HCT116 (cell line): ENCODE results near the gene GPALPP1.

ENCODE experiments used
- CTCF ChIP-seq, 3 experiments: fragments of 200-600 bp in 1 of 3; sonication (generic) in 1 of 3; IDR thresholded peaks in 2 of 3; conservative IDR thresholded peaks in 1 of 3; 2 replicates each; pipeline ENCODE4 v1.5.1; 2012 to 2017; ENCODE audit warnings: low read depth in 2 of 3, low read length in 2 of 3, antibody characterized with exemption in 1 of 3, borderline replicate concordance in 1 of 3, control low read depth in 1 of 3, mild to moderate bottlenecking in 1 of 3, mixed read lengths in 1 of 3, mixed run types in 1 of 3, moderate library complexity in 1 of 3; ENCODE audit not compliant: insufficient read depth in 1 of 3
- EZH2 ChIP-seq: fragments of 200-600 bp; sonication (generic); IDR thresholded peaks from 2 replicates; pipeline ENCODE4 v1.6.1; 2017; ENCODE audit warnings: antibody characterized with exemption, mixed run types
- EZH2phosphoT487 ChIP-seq: fragments of 200-600 bp; IDR thresholded peaks from 2 replicates; pipeline ENCODE4 v1.6.1; 2018; ENCODE audit warnings: antibody characterized with exemption, borderline replicate concordance
- POLR2A ChIP-seq: IDR thresholded peaks from 2 replicates; pipeline ENCODE4 v1.7.0; 2011; ENCODE audit warnings: borderline replicate concordance; ENCODE audit not compliant: insufficient read depth, insufficient read length; ENCODE audit errors: extremely low read depth
- REST ChIP-seq: IDR thresholded peaks from 2 replicates; pipeline ENCODE4 v1.6.1; 2012; ENCODE audit warnings: low read depth

- TF ChIP-seq EZH2 (no peak), POLR2A (no peak), REST (no peak), CTCF (IDR thresholded peaks at IDR 0.05 in 2 of 3, conservative IDR thresholded peaks at IDR 0.05 in 1 of 3; ENCODE audit: borderline replicate concordance in 1 of 3, insufficient read depth in 1 of 3, low read depth in 2 of 3, low read length in 2 of 3) (no peak), EZH2phosphoT487 (no peak)
Measured at GRCh38 chr13:45003417-45003816, 14.1 kb downstream of the GPALPP1 start.
